HG03064 (cell line): ENCODE results near the gene PTPRN2.
"Not testable (repeated sequence)": the region's sequence is repeated elsewhere in the genome, so short reads cannot be mapped to it uniquely, and the experiment has no call there.

Experiments used
- ATAC-seq: cut with Tn5 transposase; IDR thresholded peaks from one replicate; pipeline ENCODE4 v1.9.1; 2021; ENCODE audit warnings: low read depth; ENCODE audit not compliant: unreplicated experiment

The PTPRN2 gene

GRCh38 chr7:157986051-157986450, 601.6 kb downstream of the PTPRN2 start:
- no peak for ATAC-seq

- no peak for ATAC-seq
Measured at GRCh38 chr7:157985636-157986035, 602.0 kb downstream of the PTPRN2 start.

GRCh38 chr7:157984423-157985163, 603.0 kb downstream of the PTPRN2 start:
- no peak for ATAC-seq

- no peak for ATAC-seq
Measured at GRCh38 chr7:157983502-157984422, 603.9 kb downstream of the PTPRN2 start.

- no peak for ATAC-seq
Measured at GRCh38 chr7:157981778-157982177, 605.8 kb downstream of the PTPRN2 start.

GRCh38 chr7:157980774-157981173, 606.8 kb downstream of the PTPRN2 start:
- no peak for ATAC-seq

GRCh38 chr7:157980341-157980731, 607.3 kb downstream of the PTPRN2 start:
- ATAC-seq: not testable (repeated sequence)

- no peak for ATAC-seq
Measured at GRCh38 chr7:157979636-157980340, 607.8 kb downstream of the PTPRN2 start.

GRCh38 chr7:157978766-157979165, 608.9 kb downstream of the PTPRN2 start:
- ATAC-seq: no peak

GRCh38 chr7:157977717-157978496, 609.7 kb downstream of the PTPRN2 start:
- ATAC-seq: no peak

GRCh38 chr7:157977306-157977705, 610.3 kb downstream of the PTPRN2 start:
- no peak for ATAC-seq

- ATAC-seq: no peak
Measured at GRCh38 chr7:157976406-157976805, 611.2 kb downstream of the PTPRN2 start.

GRCh38 chr7:157975401-157976372, 611.9 kb downstream of the PTPRN2 start:
- ATAC-seq: no peak

- no peak for ATAC-seq
Measured at GRCh38 chr7:157974678-157975230, 612.9 kb downstream of the PTPRN2 start.

- ATAC-seq: no peak
Measured at GRCh38 chr7:157973971-157974677, 613.5 kb downstream of the PTPRN2 start.

- no peak for ATAC-seq
Measured at GRCh38 chr7:157972914-157973313, 614.7 kb downstream of the PTPRN2 start.

- no peak for ATAC-seq
Measured at GRCh38 chr7:157971501-157971900, 616.1 kb downstream of the PTPRN2 start.

GRCh38 chr7:157970744-157971143, 616.9 kb downstream of the PTPRN2 start:
- no peak for ATAC-seq
